ENCODE results near the gene VSTM2L. TPM values are rescaled to one million over a fixed set of nuclear protein-coding genes. Genes with fewer than 3 reads are reported as not detected.

The VSTM2L gene
- total RNA-seq, 1 donor = 1.4 TPM

DNA sequence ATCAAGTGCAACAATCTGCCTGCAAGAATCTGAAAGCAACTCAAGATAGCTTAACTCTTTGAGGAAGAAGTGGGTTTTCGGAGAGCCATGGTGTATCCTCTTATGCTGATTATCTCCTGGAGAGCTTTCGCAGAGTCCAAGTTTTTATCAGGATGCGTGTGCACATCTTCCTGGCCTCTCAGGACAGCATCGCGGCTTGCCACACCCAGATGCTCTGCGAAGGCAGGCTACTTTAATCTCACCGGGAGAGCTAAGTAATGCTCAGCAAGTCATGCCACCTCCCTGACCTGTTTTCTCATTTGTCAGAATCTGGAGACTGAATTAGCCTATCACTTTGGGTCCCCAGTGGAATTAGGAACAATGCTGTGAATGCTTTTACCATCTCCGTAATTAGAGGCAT is 77.5 kb downstream of the VSTM2L start:
- no peak for DNase-seq (ENCODE audit: low read depth)
- H3K4me3 ChIP-seq (ENCODE audit: low read depth, low read length) = no peak overlapping the region
- TF ChIP-seq, protein P1, sequence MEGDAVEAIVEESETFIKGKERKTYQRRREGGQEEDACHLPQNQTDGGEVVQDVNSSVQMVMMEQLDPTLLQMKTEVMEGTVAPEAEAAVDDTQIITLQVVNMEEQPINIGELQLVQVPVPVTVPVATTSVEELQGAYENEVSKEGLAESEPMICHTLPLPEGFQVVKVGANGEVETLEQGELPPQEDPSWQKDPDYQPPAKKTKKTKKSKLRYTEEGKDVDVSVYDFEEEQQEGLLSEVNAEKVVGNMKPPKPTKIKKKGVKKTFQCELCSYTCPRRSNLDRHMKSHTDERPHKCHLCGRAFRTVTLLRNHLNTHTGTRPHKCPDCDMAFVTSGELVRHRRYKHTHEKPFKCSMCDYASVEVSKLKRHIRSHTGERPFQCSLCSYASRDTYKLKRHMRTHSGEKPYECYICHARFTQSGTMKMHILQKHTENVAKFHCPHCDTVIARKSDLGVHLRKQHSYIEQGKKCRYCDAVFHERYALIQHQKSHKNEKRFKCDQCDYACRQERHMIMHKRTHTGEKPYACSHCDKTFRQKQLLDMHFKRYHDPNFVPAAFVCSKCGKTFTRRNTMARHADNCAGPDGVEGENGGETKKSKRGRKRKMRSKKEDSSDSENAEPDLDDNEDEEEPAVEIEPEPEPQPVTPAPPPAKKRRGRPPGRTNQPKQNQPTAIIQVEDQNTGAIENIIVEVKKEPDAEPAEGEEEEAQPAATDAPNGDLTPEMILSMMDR (IDR thresholded peaks at IDR 0.05; ENCODE audit: insufficient read depth, low read length) = no peak

DNA sequence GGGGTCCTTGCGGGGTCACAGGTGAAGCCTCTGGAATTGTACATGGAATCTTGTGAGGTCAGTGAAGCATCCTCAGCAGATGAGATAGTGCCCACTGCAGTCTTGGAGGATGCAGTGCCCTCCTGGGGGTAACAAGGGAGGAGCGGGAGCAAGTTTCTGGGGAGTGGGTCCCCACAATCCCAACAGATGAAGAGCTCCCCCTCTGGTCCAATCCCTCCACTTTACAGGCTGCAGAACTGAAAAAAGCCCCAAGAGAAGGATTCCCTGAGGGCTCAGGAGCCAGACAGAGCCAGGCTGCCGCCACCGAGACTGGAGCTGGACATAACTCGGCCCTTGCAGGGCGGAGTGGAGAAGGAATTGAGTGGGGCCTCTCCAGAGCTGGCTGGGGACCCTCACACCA is 77.9 kb downstream of the VSTM2L start:
- H3K4me3 ChIP-seq (ENCODE audit: low read depth, low read length) = no peak overlapping the region
- TF ChIP-seq, protein P1 (IDR thresholded peaks at IDR 0.05; ENCODE audit: insufficient read depth, low read length) = no peak
- DNase-seq (ENCODE audit: low read depth) = no peak

DNA sequence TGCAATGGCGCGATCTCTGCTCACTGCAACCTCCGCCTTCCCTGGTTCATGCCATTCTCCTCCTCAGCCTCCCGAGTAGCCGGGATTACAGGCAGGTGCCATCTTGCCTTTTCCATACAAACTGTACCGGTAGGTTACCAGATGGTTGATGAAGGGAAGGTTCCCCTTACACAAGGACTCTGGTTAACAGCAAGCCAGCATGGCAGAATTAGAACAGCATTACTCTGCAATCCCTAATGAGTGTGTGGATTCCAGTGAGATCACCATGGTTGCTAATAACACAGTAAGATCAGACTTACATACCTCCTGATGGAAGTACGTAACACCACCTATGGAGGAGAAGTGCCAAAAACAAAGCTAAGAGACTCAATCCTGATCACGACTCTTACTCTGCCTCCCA is 78.6 kb downstream of the VSTM2L start:
- DNase-seq (ENCODE audit: low read depth) = no peak
- H3K4me3 ChIP-seq (ENCODE audit: low read depth, low read length) = no peak overlapping the region
- TF ChIP-seq, protein P1 (IDR thresholded peaks at IDR 0.05; ENCODE audit: insufficient read depth, low read length) = no peak

DNA sequence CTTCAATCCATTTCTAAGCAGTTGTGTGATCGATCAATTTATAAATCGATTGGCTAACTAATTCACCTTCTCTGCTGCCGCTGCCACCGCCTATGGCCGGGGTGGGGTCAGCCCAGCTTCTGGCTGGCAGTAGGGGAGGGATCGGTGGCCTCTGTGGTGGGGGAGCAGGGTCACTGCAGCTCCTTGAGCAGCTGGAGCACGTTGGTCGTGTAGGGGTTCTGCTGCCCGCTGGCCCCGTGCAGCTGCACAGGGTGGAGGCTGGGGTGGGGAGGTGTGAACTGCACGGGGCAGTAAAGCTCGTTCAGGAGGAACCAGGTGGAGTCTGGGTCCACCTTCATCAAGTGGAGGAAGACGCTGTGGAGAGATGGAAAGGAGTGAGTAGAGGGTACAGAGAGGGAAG is 80.4 kb downstream of the VSTM2L start:
- H3K4me3 ChIP-seq (ENCODE audit: low read depth, low read length) = no peak overlapping the region
- TF ChIP-seq, protein P1 (IDR thresholded peaks at IDR 0.05; ENCODE audit: insufficient read depth, low read length) = no peak
- no peak for DNase-seq (ENCODE audit: low read depth)

DNA sequence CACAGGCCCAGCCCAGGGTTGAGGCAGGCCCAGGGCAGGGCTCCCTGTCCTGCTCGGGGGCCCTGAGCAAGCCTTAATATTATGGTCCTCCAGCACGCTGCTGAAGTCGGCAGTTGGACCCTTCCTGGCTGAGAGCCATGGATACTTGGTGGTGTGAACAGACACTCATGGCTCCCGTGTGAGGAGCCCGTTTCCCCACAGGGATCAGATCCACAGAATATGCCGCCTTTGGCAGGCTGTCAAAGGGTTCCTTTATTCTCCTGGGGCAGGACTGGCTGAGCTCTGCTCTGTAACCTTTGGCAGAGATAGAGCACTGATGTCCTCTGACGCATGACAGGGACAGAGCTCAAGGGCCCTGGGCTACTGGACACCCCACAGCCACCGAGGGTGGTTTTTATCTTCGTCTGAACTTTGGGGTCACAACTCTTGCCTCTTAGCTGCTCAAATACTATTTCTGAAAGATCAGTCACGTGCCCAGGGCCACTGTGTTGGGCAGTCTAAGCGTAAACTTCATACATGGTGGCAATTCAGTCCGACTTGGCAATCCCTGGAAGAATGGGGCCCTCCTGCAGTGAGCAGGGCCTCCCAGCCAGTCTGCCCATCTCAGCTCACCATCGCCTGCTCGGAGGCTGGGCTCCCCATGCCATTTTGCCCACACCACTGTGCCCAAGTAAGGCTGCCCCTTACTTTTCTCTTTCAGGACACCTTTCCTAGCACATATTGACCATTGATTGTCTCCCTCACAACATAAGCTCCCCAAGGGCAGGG is 81.3 kb downstream of the VSTM2L start:
- no peak overlapping the region for H3K4me3 ChIP-seq (ENCODE audit: low read depth, low read length)
- TF ChIP-seq, protein P1 (IDR thresholded peaks at IDR 0.05; ENCODE audit: insufficient read depth, low read length) = no peak
- no peak for DNase-seq (ENCODE audit: low read depth)

DNA sequence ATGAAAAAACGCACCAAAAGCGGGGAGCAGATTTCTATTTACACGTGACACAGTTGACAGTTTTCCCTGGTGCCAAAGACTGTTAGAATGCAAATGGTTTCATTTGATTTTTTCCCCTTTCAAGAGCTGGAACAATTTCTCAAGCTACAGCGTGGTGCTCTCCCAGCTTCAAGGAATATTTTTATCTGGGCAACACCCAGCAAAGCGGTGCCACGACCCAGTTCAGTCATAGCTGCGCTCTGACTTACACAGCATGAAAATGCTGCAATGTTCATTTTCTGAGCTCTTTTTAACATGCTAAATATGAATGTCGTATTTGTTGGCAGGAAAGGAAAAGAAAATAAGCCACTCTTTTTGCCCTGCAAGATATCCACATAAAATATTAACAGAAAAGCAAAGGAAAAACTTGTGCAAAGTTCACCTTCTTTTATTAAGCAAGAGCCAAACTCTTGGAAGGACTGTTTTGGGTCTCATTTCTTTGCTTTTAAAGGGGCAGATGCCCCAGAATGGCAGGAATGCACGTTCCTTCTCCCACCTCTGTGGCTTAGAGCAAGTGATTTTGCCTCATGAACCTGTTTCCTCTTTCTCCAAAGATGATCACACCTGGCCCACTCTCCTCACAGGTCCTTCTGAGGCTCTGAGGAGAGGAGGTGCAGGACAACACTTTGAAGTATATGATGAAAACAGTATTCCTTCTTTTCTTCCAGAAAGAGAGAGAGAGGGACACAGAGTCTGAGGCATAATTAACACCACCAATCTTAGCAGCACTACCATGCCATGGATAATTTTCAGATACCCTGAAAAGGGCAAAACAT is 83.3 kb downstream of the VSTM2L start:
- TF ChIP-seq, protein P1 (IDR thresholded peaks at IDR 0.05; ENCODE audit: insufficient read depth, low read length) = no peak
- H3K4me3 ChIP-seq (ENCODE audit: low read depth, low read length) = no peak overlapping the region
- DNase-seq (ENCODE audit: low read depth) = peak; percentile 39
